ENCODE measurements around the gene RRP1B. TPM values are rescaled to one million over a fixed set of nuclear protein-coding genes. Genes with fewer than 3 reads are reported as not detected.

RRP1B gene
- total and polyA plus RNA-seq, 9 of the 15 experiments (the other 6 are each of a cell fraction or from before 2014, with no cell fraction given) = 6.8 to 66.6 (median 41.9) TPM

- TF ChIP-seq USF2 (CRISPR knock-in tag; IDR thresholded peaks at IDR 0.05) (no peak), E4F1 (CRISPR knock-in tag; IDR thresholded peaks at IDR 0.05; ENCODE audit: borderline replicate concordance) (no peak), CTCFL (IDR thresholded peaks at IDR 0.05; ENCODE audit: borderline replicate concordance, insufficient read depth, low read depth, low read length, poor library complexity, severe bottlenecking) (no peak), RERE (CRISPR knock-in tag; IDR thresholded peaks at IDR 0.05; ENCODE audit: borderline replicate concordance) (no peak), PKNOX1 (IDR thresholded peaks at IDR 0.05) (peak; percentile 35; the same call in 1 of the 2 replicates), ZNF140 (CRISPR knock-in tag; IDR thresholded peaks at IDR 0.05) (no peak), PBX2 (CRISPR knock-in tag; IDR thresholded peaks at IDR 0.05; ENCODE audit: low read depth) (no peak), PBX2 (tag; conservative IDR thresholded peaks at IDR 0.05; ENCODE audit: low read depth) (peak; percentile 64), ZNF184 (CRISPR knock-in tag; IDR thresholded peaks at IDR 0.05) (no peak), BRD4 (IDR thresholded peaks at IDR 0.05) (no peak)
Measured at GRCh38 chr21:43645136-43645891, 14.0 kb upstream of the RRP1B start (continued).

Data from K562 (cell line).